ENCODE data around the gene CDC42BPG.

GRCh38 chr11:64826578-64827450 is 17.6 kb downstream of the CDC42BPG start:
- TF ChIP-seq CTCF (IDR thresholded peaks at IDR 0.05) (no peak), POLR2A (IDR thresholded peaks at IDR 0.05) (no peak)
